ENCODE measurements around the gene FLT4.
"Not testable (repeated sequence)": the region's sequence is repeated elsewhere in the genome, so short reads cannot be mapped to it uniquely, and the experiment has no call there.

FLT4 gene

DNA sequence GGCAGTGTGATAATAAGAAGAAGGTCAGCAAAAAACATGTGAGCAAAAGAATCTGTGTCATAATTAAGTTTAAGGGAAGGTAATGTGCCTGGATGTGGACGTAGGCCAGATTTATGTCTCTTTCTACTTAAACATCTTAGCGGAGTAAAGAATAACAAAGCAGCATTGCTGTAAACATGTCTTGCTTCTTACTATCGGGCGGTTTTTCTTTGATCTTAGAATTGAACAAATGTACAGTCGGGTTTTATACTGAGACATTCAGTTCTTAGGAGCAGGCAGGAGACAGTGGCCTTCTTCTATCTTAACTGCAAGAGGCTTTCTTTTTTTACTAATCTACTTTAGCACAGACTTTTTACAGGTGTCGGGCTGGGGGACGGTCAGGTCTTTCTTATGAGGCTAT, 40.4 kb upstream of the FLT4 start:
- H3K4me3 ChIP-seq (ENCODE audit: control insufficient read depth, low read depth, low read length), result no peak overlapping the region
- TF ChIP-seq, protein P1, sequence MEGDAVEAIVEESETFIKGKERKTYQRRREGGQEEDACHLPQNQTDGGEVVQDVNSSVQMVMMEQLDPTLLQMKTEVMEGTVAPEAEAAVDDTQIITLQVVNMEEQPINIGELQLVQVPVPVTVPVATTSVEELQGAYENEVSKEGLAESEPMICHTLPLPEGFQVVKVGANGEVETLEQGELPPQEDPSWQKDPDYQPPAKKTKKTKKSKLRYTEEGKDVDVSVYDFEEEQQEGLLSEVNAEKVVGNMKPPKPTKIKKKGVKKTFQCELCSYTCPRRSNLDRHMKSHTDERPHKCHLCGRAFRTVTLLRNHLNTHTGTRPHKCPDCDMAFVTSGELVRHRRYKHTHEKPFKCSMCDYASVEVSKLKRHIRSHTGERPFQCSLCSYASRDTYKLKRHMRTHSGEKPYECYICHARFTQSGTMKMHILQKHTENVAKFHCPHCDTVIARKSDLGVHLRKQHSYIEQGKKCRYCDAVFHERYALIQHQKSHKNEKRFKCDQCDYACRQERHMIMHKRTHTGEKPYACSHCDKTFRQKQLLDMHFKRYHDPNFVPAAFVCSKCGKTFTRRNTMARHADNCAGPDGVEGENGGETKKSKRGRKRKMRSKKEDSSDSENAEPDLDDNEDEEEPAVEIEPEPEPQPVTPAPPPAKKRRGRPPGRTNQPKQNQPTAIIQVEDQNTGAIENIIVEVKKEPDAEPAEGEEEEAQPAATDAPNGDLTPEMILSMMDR (conservative IDR thresholded peaks at IDR 0.05; ENCODE audit: control insufficient read depth, insufficient read depth, low read depth, low read length), result no peak
- DNase-seq (ENCODE audit: low read depth), result no peak

DNA sequence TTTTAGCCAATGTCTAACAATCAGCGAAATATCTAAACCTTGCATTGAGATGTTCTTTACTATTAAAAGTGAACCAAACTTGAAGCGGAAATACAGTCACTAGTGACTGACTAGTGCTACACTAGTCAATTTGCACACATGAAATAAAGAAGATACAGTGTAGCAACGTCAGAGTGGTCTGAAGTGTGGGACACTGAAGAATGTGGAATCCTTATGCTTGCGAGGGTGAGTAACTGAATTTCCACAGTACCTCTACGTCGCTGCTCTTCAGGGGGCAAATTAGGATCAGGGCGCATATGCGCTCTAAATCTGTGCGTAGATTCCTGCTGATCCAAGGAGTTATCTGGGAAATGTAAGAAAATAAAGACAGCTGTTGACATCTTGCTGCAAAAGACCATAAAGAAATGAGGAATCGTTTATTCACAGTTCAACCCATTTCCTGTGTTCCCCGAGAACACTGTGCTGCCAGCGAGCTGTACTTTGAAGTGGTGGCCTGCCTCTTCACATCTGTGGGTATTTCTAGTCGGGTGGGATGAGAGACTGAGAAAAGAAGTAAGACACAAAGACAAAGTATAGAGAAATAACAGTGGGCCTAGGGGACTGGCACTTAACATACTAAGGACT, 39.8 kb upstream of the FLT4 start:
- peak; percentile 20 for DNase-seq (ENCODE audit: low read depth)
- TF ChIP-seq, protein P1 (conservative IDR thresholded peaks at IDR 0.05; ENCODE audit: control insufficient read depth, insufficient read depth, low read depth, low read length), result no peak
- H3K4me3 ChIP-seq (ENCODE audit: control insufficient read depth, low read depth, low read length), result no peak overlapping the region

DNA sequence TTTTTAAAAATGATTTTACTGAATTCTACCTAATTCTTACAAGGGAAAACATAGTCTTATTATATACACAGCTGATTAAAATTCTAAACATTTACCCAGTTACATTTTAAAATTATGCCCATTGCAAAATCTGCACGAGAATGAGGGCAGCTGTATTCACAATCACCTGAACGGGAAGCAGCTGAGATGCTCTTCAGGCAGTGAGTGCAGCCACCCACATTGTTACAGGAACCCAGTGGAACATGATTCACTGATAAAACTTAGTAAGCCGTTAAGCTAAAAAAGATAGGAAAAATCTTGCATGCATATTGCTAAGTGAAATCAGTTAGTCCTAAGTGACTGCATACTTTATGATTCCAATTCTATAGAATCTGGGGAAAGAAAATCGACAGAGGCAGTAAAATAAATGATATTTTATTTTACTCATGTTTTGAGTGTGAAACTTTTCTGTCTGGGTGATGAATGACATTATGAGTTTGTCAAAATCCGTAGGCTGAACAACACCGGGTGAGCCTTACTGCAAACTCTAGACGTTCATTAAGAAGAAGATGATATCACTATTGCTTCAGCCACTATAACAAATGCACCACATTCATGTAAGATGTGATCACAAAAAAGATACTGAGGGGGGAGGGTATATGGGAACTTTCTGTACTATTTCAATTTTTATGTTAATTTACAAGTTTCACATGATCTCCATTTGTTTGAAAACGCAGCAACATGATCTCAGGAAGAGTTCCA, 39.1 kb upstream of the FLT4 start:
- H3K4me3 ChIP-seq (ENCODE audit: control insufficient read depth, low read depth, low read length), result no peak overlapping the region
- DNase-seq (ENCODE audit: low read depth), result no peak
- TF ChIP-seq, protein P1 (conservative IDR thresholded peaks at IDR 0.05; ENCODE audit: control insufficient read depth, insufficient read depth, low read depth, low read length), result no peak

GRCh38 chr5:180686799-180687198, 37.4 kb upstream of the FLT4 start:
- not testable (repeated sequence) for DNase-seq (ENCODE audit: low read depth); H3K4me3 ChIP-seq (ENCODE audit: control insufficient read depth, low read depth, low read length)

DNA sequence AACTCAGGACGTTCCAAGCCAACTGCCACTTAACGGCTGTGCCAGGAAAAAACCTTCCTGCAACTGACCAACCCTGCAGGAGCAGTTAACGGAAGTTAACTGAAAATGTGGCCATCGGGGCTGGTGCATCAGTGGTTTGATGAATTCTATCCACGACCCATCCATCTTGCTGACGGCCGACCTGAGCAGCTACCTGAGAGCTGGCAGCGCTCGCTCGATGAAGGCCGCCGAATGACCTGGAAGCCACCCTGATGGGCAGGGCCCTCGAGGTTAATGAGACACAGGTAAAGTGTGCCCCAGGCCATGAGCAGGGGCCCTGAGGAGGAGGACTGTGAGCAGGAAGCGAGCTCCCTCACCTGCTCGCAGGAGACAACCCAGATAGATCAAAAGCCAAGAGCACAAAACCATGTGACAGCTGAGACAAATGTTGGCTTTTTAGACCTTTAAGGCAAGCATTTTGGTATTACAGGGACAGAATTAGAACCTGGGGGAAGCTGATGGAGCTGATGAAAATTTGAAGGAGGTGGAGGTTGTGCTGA, 35.3 kb upstream of the FLT4 start:
- DNase-seq (ENCODE audit: low read depth), result no peak
- TF ChIP-seq, protein P1 (conservative IDR thresholded peaks at IDR 0.05; ENCODE audit: control insufficient read depth, insufficient read depth, low read depth, low read length), result no peak
- no peak overlapping the region for H3K4me3 ChIP-seq (ENCODE audit: control insufficient read depth, low read depth, low read length)

GRCh38 chr5:180683220-180683922, 34.0 kb upstream of the FLT4 start:
- TF ChIP-seq, protein P1 (conservative IDR thresholded peaks at IDR 0.05; ENCODE audit: control insufficient read depth, insufficient read depth, low read depth, low read length), result no peak
- no peak overlapping the region for H3K4me3 ChIP-seq (ENCODE audit: control insufficient read depth, low read depth, low read length)
- no peak for DNase-seq (ENCODE audit: low read depth)

DNA sequence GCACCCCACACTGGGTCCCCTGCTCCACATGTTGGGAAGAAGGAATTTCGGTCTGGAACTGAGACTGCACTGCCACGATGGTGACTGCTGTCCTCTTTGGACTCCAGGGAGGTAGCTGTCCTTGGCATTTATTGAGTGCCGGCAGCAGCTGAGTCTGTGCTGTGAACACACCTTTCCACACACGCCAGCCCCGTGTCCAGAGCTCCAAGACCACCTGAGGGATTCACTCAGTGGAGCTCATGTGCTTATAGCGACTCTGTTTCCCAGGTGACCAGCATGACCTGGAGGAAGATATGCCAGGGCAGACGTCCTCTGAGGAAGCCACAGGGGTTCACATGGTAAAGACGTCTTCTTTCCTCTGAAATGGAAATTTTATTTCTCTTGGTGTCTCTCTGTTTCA, 33.2 kb upstream of the FLT4 start:
- TF ChIP-seq, protein P1 (conservative IDR thresholded peaks at IDR 0.05; ENCODE audit: control insufficient read depth, insufficient read depth, low read depth, low read length), result no peak
- no peak overlapping the region for H3K4me3 ChIP-seq (ENCODE audit: control insufficient read depth, low read depth, low read length)
- DNase-seq (ENCODE audit: low read depth), result no peak

- H3K4me3 ChIP-seq (ENCODE audit: control insufficient read depth, low read depth, low read length); DNase-seq (ENCODE audit: low read depth): not testable (repeated sequence)
Observed at GRCh38 chr5:180682008-180682407, 32.6 kb upstream of the FLT4 start.

DNA sequence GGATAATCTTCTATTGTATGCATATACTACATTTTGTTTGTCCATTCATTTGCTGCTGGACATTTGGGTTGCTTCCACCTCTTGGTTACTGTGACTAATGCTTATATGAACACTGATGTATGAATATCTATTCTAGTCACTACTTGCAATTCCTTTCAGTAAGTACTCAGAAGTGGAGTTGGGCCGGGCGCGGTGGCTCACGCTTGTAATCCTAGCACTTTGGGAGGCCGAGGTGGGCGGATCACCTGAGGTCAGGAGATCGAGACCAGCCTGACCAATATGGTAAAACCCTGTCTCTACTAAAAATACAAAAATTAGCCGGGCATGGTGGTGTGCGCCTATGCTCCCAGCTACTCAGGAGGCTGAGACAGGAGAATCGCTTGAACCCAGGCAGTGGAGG, 28.9 kb upstream of the FLT4 start:
- not testable (repeated sequence) for DNase-seq (ENCODE audit: low read depth); H3K4me3 ChIP-seq (ENCODE audit: control insufficient read depth, low read depth, low read length)
